Measurements from ENCODE around the gene MED25.

MED25 gene

DNA sequence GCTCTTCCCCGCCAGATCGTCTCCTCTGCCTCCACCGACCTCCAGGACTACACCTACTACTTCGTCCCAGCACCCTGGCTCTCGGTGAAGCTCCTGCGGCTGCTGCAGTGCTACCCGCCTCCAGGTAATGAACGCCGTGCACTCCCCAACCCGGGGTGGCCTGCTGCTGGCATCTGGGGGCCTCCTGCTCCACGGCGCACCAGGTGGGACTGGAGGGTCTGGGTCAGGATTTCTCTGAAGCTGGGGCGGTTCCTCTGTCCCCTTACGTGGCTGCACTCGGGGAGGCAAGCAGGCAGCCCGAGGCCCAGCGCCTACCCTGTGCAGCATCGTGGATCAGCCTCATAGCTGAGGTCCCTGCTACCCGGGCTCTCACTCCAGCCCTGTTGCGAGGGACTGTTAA is 22.5 kb upstream of the MED25 start:
- FAIRE-seq (no peak), DNase-seq (ENCODE audit: insufficient read length, low spot score) (no peak)

DNA sequence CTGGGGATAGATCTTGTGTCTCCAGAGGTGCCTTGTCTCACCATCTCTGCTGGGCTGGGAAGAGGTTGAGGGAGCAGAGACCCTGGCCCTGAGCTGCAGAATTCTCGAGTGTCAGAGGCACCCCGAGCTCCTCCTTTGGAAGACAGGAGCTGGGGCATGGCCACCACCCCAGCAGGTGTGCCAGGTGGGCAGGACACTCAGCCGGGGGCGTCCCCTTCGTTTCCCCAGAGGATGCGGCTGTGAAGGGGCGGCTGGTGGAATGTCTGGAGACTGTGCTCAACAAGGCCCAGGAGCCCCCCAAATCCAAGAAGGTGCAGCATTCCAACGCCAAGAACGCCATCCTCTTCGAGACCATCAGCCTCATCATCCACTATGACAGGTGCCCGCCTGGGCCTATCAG is 19.5 kb upstream of the MED25 start:
- FAIRE-seq = no peak
- DNase-seq (ENCODE audit: insufficient read length, low spot score) = no peak

DNA sequence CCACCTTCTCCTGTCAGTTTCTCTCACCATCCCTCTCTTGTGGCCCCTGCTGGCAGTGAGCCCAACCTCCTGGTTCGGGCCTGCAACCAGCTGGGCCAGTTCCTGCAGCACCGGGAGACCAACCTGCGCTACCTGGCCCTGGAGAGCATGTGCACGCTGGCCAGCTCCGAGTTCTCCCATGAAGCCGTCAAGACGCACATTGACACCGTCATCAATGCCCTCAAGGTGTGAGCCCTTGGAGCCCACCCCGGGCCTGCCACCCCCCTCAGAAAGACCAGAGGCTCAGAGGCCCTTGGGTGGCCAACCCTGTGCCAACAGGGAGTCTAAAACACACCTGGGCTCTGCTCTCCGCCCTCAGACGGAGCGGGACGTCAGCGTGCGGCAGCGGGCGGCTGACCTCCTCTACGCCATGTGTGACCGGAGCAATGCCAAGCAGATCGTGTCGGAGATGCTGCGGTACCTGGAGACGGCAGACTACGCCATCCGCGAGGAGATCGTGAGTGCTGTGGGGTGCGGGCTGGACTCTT is 18.8 kb upstream of the MED25 start:
- DNase-seq (ENCODE audit: insufficient read length, low spot score) = no peak
- no peak for FAIRE-seq

- no peak for FAIRE-seq
Observed at GRCh38 chr19:49799798-49800376, 18.2 kb upstream of the MED25 start.

GRCh38 chr19:49800771-49801170 is 17.3 kb upstream of the MED25 start:
- FAIRE-seq (no peak), DNase-seq (ENCODE audit: insufficient read length, low spot score) (no peak)

More at GRCh38 chr19:49799798-49800376, 18.2 kb upstream of the MED25 start:
- no peak for DNase-seq (ENCODE audit: insufficient read length, low spot score)

GRCh38 chr19:49801401-49801888 is 16.6 kb upstream of the MED25 start:
- FAIRE-seq = no peak
- DNase-seq (ENCODE audit: insufficient read length, low spot score) = no peak

DNA sequence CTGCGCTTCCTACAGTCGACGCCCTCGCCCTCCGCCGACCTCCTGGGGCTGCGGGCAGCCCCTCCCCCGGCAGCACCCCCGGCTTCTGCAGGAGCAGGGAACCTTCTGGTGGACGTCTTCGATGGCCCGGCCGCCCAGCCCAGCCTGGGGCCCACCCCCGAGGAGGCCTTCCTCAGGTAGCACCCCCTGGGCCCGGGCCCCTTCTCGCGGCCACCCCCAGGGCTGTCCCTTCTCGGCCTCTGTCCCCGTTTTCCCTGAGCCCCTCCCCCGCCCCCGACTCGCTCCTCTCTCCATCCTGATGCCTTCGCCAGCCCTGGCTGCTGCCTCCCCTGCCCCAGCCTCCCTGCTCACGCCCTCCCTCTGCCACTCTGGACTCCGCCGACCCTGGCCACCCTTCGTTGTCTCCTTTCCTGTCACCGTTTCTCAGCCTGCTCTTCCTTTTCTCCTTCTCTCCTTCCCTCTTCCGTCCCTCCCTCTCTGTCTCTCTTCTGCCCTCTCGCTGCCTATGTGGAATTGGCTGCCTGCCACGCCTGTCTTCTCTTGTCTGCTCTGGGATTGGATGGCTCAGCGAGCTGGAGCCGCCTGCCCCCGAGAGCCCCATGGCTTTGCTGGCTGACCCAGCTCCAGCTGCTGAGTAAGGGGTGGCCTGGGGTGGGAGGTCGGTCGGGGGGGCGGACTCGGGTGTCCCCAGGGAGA is 16.0 kb upstream of the MED25 start:
- DNase-seq (ENCODE audit: insufficient read length, low spot score) (no peak), FAIRE-seq (no peak)

- FAIRE-seq = no peak
Observed at GRCh38 chr19:49802836-49803528, 15.1 kb upstream of the MED25 start.

GRCh38 chr19:49803529-49803856 is 14.6 kb upstream of the MED25 start:
- no peak for FAIRE-seq

More at GRCh38 chr19:49802836-49803528, 15.1 kb upstream of the MED25 start:
- no peak for DNase-seq (ENCODE audit: insufficient read length, low spot score)

GRCh38 chr19:49805822-49806619 is 12.1 kb upstream of the MED25 start:
- FAIRE-seq (no peak), DNase-seq (ENCODE audit: insufficient read length, low spot score) (no peak)

More at GRCh38 chr19:49803529-49803856, 14.6 kb upstream of the MED25 start:
- no peak for DNase-seq (ENCODE audit: insufficient read length, low spot score)

DNA sequence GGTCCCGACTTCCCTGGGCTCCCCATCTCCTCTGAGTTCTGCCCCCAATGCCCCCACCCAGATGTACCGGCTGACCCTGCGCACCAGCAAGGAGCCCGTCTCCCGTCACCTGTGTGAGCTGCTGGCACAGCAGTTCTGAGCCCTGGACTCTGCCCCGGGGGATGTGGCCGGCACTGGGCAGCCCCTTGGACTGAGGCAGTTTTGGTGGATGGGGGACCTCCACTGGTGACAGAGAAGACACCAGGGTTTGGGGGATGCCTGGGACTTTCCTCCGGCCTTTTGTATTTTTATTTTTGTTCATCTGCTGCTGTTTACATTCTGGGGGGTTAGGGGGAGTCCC is 11.5 kb upstream of the MED25 start:
- DNase-seq (ENCODE audit: insufficient read length, low spot score) (no peak), FAIRE-seq (no peak)

GRCh38 chr19:49807058-49807903 is 10.8 kb upstream of the MED25 start:
- FAIRE-seq (no peak), DNase-seq (ENCODE audit: insufficient read length, low spot score) (no peak)

- DNase-seq (ENCODE audit: insufficient read length, low spot score) (no peak), FAIRE-seq (no peak)
Observed at GRCh38 chr19:49807904-49808675, 10.0 kb upstream of the MED25 start.

- no peak for DNase-seq (ENCODE audit: insufficient read length, low spot score)
- FAIRE-seq = no peak
Observed at GRCh38 chr19:49808711-49809159, 9.4 kb upstream of the MED25 start.

DNA sequence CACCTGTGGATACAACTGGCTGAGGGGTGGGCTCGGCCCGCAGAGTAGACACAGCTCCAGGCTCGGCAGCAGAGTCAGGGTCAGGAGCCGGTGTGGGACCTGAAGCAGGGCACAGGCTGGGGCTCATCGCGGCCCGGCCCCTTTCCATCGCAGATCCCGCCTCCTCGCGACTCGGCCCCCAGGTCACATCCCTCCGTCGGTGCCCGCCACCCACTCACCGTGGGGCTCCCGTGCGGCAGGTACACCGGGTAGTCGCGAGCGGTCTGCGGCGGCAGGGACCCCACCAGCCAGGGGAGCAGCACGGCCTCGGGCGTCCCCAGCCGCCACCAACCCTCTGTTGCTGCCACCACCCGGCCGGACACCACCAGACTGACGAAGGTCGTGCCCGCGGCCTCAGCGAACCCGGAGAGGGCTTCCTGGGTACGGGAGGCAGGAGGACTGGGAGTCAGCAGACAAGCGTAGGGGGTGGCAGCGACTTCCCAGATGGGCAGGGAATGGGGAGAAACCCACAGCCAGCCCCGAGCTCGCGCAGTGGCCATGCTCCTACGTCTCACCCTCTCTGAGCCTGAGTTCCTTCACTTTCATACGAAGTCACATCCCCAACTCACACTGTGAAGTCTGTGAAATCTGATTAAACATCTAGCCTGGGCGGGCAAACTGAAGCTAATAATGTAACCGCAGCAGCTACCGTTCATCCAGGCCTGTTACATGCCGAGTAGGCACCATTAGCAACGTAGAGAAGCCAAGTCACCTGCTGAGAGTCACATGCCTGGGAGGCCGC is 8.7 kb upstream of the MED25 start:
- DNase-seq (ENCODE audit: insufficient read length, low spot score) (no peak), FAIRE-seq (no peak)

GRCh38 chr19:49809941-49810389 is 8.1 kb upstream of the MED25 start:
- DNase-seq (ENCODE audit: insufficient read length, low spot score) = no peak
- FAIRE-seq = no peak

DNA sequence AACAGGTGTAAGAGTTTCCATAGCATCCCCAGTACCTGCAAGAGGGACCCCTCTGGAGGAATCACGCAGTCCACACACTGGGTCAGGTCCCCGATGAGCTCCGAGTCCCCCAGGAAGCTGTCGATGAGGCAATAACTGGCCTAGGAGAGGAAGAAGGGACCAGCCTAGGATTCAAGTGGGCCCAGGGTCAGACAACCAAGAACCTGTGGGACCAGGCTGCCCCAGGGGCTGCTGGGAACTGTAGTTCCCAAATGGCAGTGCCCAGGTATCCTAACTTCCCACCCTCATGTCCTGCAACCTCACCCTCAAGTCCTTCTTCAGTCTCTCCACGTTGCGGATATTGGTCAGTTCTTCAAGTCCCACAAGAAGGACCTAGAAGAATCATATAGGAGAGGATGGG is 6.8 kb upstream of the MED25 start:
- FAIRE-seq (no peak), DNase-seq (ENCODE audit: insufficient read length, low spot score) (no peak)

DNA sequence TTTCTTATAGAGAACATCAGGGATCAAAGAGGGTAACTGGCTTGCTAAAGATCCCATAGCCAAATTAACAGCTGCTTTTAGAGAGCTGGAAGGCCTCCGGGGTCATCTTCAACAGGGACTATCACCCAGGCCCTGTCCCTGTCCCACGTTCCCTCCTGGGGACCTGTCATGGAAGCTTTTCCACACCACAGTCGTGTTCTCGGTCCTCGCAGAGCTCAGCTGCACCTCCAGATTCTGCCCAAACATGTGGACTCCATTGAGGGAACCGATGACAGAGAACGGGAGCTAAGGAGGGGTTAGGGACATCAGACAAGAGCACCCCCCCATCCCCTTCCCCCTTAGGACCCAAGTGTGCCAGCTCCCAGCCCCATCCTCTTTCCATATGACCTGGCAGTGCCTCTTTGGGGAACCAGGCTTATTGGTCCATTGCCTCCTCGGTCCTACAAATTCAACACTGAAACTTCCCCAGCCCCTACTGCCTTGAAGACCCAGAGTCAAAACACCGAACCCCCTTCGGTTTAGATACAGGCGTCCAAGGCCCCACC is 5.6 kb upstream of the MED25 start:
- DNase-seq (ENCODE audit: insufficient read length, low spot score) (no peak), FAIRE-seq (no peak)
